GM12878 (cell line): ENCODE results near the gene RAMACL. TPM values are rescaled to one million over a fixed set of nuclear protein-coding genes. Genes with fewer than 3 reads are reported as not detected.

Source experiments
- ATAC-seq: fragments of 200-7000 bp; cut with Tn5 transposase; 3 replicates; pipeline ENCODE4 v1.9.1; 2020; ENCODE audit warnings: mild to moderate bottlenecking, moderate library complexity
- BruUV-seq: library from RNA; stranded (reverse); fragments of 400-500 nt; replicated peaks from 2 replicates; lab custom pipeline; 2021; lab: Mats Ljungman, UMichigan
- CTCF ChIA-PET: fragments of 300-600 bp; sonication (Branson Sonifier 250); formaldehyde crosslinking; extraction: SDS; loops from one replicate; lab custom pipeline; 2021; ENCODE audit warnings: inconsistent platforms; lab: Yijun Ruan, JAX
- POLR2A ChIA-PET: fragments of 350-600 bp; formaldehyde crosslinking; extraction: SDS; loops from one replicate; lab custom pipeline; 2021; ENCODE audit warnings: inconsistent platforms; lab: Charles Lee
- RAD21 ChIA-PET: fragments of 300-600 bp; sonication (Branson Sonifier 250); formaldehyde crosslinking; loops from one replicate; lab custom pipeline; 2023; ENCODE audit warnings: antibody characterized with exemption; ENCODE audit not compliant: unreplicated experiment; lab: Charles Lee
- SMC1A ChIA-PET: fragments of 300-600 bp; sonication (Branson Sonifier 250); formaldehyde crosslinking; loops from one replicate; lab custom pipeline; 2023; ENCODE audit not compliant: unreplicated experiment, uncharacterized antibody; lab: Charles Lee
- DNase-seq: peaks from one replicate; pipeline ENCODE4 v3.0.0-alpha.2; 2011; ENCODE audit warnings: low read depth, low spot score
- FAIRE-seq: peaks from 3 replicates; lab custom pipeline; 2011; peaks lifted over from hg19 to GRCh38; lab: Jason Lieb, UNC
- H2AFZ ChIP-seq: 2 replicates; pipeline ENCODE4 v1.6.0; 2011; ENCODE audit warnings: low read depth, low read length, control low read depth; ENCODE audit not compliant: control insufficient read depth
- H3K27ac ChIP-seq: 2 replicates; pipeline ENCODE4 v1.5.1; 2011; ENCODE audit warnings: control low read depth; ENCODE audit not compliant: control insufficient read depth, insufficient read depth
- H3K27me3 ChIP-seq, 2 experiments: replicated peaks in 1 of 2; 2 replicates each; pipeline versions ENCODE4 v1.6.0 to v1.6.1; 2011; ENCODE audit warnings: low read length in 1 of 2; ENCODE audit not compliant: control insufficient read depth in 2 of 2, insufficient read depth in 2 of 2
- H3K36me3 ChIP-seq, 2 experiments: 2 replicates each; pipeline ENCODE4 v1.5.1; 2011; ENCODE audit warnings: low read length in 1 of 2; ENCODE audit not compliant: control insufficient read depth in 2 of 2, insufficient read depth in 2 of 2
- H3K4me1 ChIP-seq: 2 replicates; pipeline ENCODE4 v1.6.1; 2011; ENCODE audit warnings: mild to moderate bottlenecking, low read length, moderate library complexity, mixed read lengths; ENCODE audit not compliant: control insufficient read depth, insufficient read depth
- H3K4me2 ChIP-seq: 2 replicates; pipeline ENCODE4 v1.6.0; 2011; ENCODE audit warnings: control low read depth; ENCODE audit not compliant: control insufficient read depth, insufficient read depth
- H3K4me3 ChIP-seq: fragments of 200-600 bp; sonication (generic); 2 replicates; pipeline ENCODE4 v1.5.1; 2016
- H3K79me2 ChIP-seq: 2 replicates; pipeline ENCODE4 v1.6.0; 2011; ENCODE audit warnings: low read length; ENCODE audit not compliant: control insufficient read depth, insufficient read depth
- H3K9ac ChIP-seq: 2 replicates; pipeline ENCODE4 v1.8.0; 2011; ENCODE audit warnings: low read length, control low read depth, mixed read lengths; ENCODE audit not compliant: control insufficient read depth, insufficient read depth
- H3K9me3 ChIP-seq: replicated peaks from 3 replicates; pipeline ENCODE4 v1.5.1; 2011; ENCODE audit warnings: mild to moderate bottlenecking, low read length; ENCODE audit not compliant: control insufficient read depth, insufficient read depth
- H4K20me1 ChIP-seq: 2 replicates; pipeline ENCODE4 v1.6.0; 2011; ENCODE audit not compliant: control insufficient read depth, insufficient read depth
- CREM ChIP-seq: IDR thresholded peaks from 2 replicates; pipeline ENCODE4 v1.6.1; 2014; ENCODE audit warnings: antibody characterized with exemption, low read depth
- KAT2A ChIP-seq: conservative IDR thresholded peaks from 2 replicates; pipeline ENCODE4 v1.6.1; 2011; ENCODE audit warnings: low read depth, low read length; ENCODE audit not compliant: control insufficient read depth
- NFIC ChIP-seq: IDR thresholded peaks from 2 replicates; pipeline ENCODE4 v1.6.1; 2012; ENCODE audit warnings: low read depth, mild to moderate bottlenecking, inconsistent platforms, low read length, moderate library complexity
- PKNOX1 ChIP-seq: fragments of 450-650 bp; IDR thresholded peaks from 2 replicates; pipeline ENCODE4 v1.6.1; 2016; ENCODE audit warnings: mild to moderate bottlenecking
- SMC3 ChIP-seq: IDR thresholded peaks from 2 replicates; pipeline ENCODE4 v1.6.1; 2011; ENCODE audit warnings: low read length, improper control_type of control experiment, borderline replicate concordance
- WGBS: methylation state at CpG from one replicate; pipeline ENCODE4 v1.1.6; 2016; ENCODE audit warnings: low lambda C conversion rate; ENCODE audit not compliant: insufficient replicate concordance, insufficient coverage; ENCODE audit errors: missing lambda C conversion rate; 5-methylcytosine and 5-hydroxymethylcytosine counted together
- in situ Hi-C: fragments of 300-500 bp; cut with MboI; formaldehyde crosslinking; loops from 9 replicates; pipeline ENCODE4 v1.14.3; 2018; ENCODE audit warnings: mixed read lengths
- intact Hi-C: fragments of 100-400 bp; cut with micrococcal nuclease; formaldehyde crosslinking; loops from one replicate; pipeline ENCODE4 v1.14.2; 2022; ENCODE audit not compliant: unreplicated experiment
- polyA plus RNA-seq, 11 experiments: library from polyadenylated mRNA; depleted of rRNA in 4 of 11; unstranded in 6 of 11; stranded (reverse) in 5 of 11; fragments of >200 nt; fragmentation: Nextera tagmentation in 4 of 11; fragmentation: Illumina TruSeq in 1 of 11; extraction: Ambion mirVana in 4 of 11; extraction: Trizol in 1 of 11; gene quantifications; 1 replicate in 1 of 11; 2 replicates in 10 of 11; pipeline versions ENCODE4 v1.2.1 to v1.2.3, GENCODE V29; 2011 to 2016; ENCODE audit warnings: inconsistent platforms in 2 of 11, missing spikeins in 2 of 11, low read depth in 1 of 11
- total RNA-seq, 4 experiments: library from RNA; depleted of rRNA in 3 of 4; stranded (reverse); fragments of >200 nt in 3 of 4; fragmentation: Illumina TruSeq in 1 of 4; extraction: Trizol in 1 of 4; gene quantifications; 2 replicates each; pipeline versions ENCODE4 v1.2.1 to v1.2.3, GENCODE V29; 2013 to 2021

The RAMACL gene
- total and polyA plus RNA-seq, 10 of the 15 experiments (the other 5 are each of a cell fraction or from before 2014, with no cell fraction given): 0.09 to 1.3 (median 0.31) TPM; not detected in 1

- TF ChIP-seq KAT2A: no peak
- no peak for TF ChIP-seq SMC3
- TF ChIP-seq, all 136 proteins: peak for 0
Observed at GRCh38 chr6:166562726-166563125, 23.8 kb downstream of the RAMACL start (continued).

- intact Hi-C loops: no loop called here
- no TSS peak for BruUV-seq
Observed at GRCh38 chr6:166561771-166562359, 24.6 kb downstream of the RAMACL start.

More at GRCh38 chr6:166561771-166562359, 24.6 kb downstream of the RAMACL start:
- Histone ChIP-seq H3K4me2 (no peak overlapping the region), H2AFZ (no peak overlapping the region), H3K27me3 (no peaks in the 10 kb centered on the region), H3K79me2 (no peaks in the 10 kb centered on the region), H3K27ac (no peak overlapping the region), H3K36me3 (no peaks in the 10 kb centered on the region), H3K4me3 (no peak overlapping the region), H3K9ac (no peak overlapping the region), H4K20me1 (no peaks in the 10 kb centered on the region; the same call in 1 of the 2 replicates), H3K9me3 (no peaks in the 10 kb centered on the region; the same call in 2 of the 3 replicates), H3K4me1 (no peaks in the 10 kb centered on the region)
- ChIA-PET RAD21 (no interaction called here), CTCF (no interaction called here), POLR2A (no interaction called here), SMC1A (no interaction called here)
- DNase-seq: no peak
- FAIRE-seq: no peak
- in situ Hi-C loops: no loop called here
- 51% methylated on average over 10 of the region's 10 CpGs for WGBS
- TF ChIP-seq NFIC: no peak
- no peak for TF ChIP-seq CREM
- TF ChIP-seq PKNOX1: no peak
- no peak for ATAC-seq
